Measurements from ENCODE around the gene MS4A2. TPM values are rescaled to one million over a fixed set of nuclear protein-coding genes. Genes with fewer than 3 reads are reported as not detected.
"Not testable (repeated sequence)": the region's sequence is repeated elsewhere in the genome, so short reads cannot be mapped to it uniquely, and the experiment has no call there.

MS4A2 gene
- not detected in 2 replicates for total RNA-seq

DNA sequence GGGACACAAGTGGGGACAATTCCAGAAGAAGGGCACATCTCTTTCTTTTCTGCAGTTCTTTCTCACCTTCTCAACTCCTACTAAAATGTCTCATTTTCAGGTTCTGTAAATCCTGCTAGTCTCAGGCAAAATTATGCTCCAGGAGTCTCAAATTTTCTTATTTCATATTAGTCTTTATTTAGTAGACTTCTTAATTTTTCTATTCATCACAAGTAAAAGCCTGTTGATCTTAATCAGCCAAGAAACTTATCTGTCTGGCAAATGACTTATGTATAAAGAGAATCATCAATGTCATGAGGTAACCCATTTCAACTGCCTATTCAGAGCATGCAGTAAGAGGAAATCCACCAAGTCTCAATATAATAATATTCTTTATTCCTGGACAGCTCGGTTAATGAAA lies at the start of gene MS4A2:
TSS of gene MS4A2 (plus strand) at position 301 of the 400 bp plus-strand sequence. CDS start 102 bp downstream, outside the sequence.
- Mint-ChIP-seq H3K27me3 (peaks cover 20% of the 10 kb centered on the region), H3K4me3 (no peak within 1 kb of the TSS), H3K36me3 (ENCODE audit: low read depth) (no peaks in the 10 kb centered on the region), H3K27ac (no peak within 1 kb of the TSS), H3K4me1 (no peaks in the 10 kb centered on the region), H3K9me3 (no peaks in the 10 kb centered on the region)
- TF ChIP-seq, protein P1, sequence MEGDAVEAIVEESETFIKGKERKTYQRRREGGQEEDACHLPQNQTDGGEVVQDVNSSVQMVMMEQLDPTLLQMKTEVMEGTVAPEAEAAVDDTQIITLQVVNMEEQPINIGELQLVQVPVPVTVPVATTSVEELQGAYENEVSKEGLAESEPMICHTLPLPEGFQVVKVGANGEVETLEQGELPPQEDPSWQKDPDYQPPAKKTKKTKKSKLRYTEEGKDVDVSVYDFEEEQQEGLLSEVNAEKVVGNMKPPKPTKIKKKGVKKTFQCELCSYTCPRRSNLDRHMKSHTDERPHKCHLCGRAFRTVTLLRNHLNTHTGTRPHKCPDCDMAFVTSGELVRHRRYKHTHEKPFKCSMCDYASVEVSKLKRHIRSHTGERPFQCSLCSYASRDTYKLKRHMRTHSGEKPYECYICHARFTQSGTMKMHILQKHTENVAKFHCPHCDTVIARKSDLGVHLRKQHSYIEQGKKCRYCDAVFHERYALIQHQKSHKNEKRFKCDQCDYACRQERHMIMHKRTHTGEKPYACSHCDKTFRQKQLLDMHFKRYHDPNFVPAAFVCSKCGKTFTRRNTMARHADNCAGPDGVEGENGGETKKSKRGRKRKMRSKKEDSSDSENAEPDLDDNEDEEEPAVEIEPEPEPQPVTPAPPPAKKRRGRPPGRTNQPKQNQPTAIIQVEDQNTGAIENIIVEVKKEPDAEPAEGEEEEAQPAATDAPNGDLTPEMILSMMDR (IDR thresholded peaks at IDR 0.05) = no peak
- CTCF ChIA-PET = interaction anchor here (0.5 kb wide), 1 partner anchor 9 kb away, joined by 3 read pairs; no protein-coding TSS in a partner anchor
- POLR2A ChIA-PET = no interaction called here
- DNase-seq (no peak), ATAC-seq (ENCODE audit: low read depth) (no peak)
- intact Hi-C loops (cut with micrococcal nuclease) = no loop called here

DNA sequence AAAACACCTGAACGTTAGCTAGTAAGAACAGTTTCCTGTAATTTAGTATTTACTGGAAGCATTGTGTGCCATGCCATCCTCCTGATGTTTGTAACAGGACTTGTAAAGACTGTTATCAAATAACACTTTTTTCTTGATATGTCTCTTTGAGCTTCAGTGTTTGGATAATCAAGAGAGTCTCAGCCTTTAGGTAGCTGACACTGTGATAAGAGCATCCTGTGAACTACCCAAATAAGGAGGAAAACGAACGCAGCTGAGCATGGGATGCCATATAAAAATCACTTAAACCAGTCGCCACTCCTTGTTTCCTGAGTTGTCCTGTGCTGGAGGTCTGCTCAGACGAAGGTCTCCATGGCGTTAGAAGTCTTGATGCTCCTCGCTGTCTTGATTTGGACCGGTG lies 48.4 kb upstream of the MS4A2 start, which contains the start of gene OOSP2:
TSS of gene OOSP2 (plus strand) at position 301 of the 400 bp plus-strand sequence. CDS start at position 352, 51 bp downstream.
- intact Hi-C loops (cut with micrococcal nuclease) = no loop called here
- Mint-ChIP-seq H3K27ac (no peak within 1 kb of the TSS), H3K36me3 (ENCODE audit: low read depth) (no peaks in the 10 kb centered on the region), H3K27me3 (peaks cover 2% of the 10 kb centered on the region), H3K4me1 (no peaks in the 10 kb centered on the region), H3K9me3 (no peaks in the 10 kb centered on the region), H3K4me3 (no peak within 1 kb of the TSS)
- CTCF ChIA-PET = no interaction called here
- ATAC-seq (ENCODE audit: low read depth) (no peak), DNase-seq (no peak)
- TF ChIP-seq, protein P1 (IDR thresholded peaks at IDR 0.05) = no peak
- POLR2A ChIA-PET = no interaction called here

DNA sequence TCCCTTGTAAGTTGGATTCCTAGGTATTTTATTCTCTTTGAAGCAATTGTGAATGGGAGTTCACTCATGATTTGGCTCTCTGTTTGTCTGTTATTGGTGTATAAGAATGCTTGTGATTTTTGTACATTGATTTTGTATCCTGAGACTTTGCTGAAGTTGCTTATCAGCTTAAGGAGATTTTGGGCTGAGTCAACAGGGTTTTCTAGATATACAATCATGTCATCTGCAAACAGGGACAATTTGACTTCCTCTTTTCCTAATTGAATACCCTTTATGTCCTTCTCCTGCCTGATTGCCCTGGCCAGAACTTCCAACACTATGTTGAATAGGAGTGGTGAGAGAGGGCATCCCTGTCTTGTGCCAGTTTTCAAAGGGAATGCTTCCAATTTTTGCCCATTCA lies 38.0 kb upstream of the MS4A2 start:
- H3K27ac Mint-ChIP-seq; CTCF ChIA-PET; ATAC-seq (ENCODE audit: low read depth); intact Hi-C loops (cut with micrococcal nuclease); H3K4me1 Mint-ChIP-seq; H3K4me3 Mint-ChIP-seq; H3K27me3 Mint-ChIP-seq; DNase-seq; POLR2A ChIA-PET; H3K9me3 Mint-ChIP-seq; H3K36me3 Mint-ChIP-seq (ENCODE audit: low read depth): not testable (repeated sequence)

DNA sequence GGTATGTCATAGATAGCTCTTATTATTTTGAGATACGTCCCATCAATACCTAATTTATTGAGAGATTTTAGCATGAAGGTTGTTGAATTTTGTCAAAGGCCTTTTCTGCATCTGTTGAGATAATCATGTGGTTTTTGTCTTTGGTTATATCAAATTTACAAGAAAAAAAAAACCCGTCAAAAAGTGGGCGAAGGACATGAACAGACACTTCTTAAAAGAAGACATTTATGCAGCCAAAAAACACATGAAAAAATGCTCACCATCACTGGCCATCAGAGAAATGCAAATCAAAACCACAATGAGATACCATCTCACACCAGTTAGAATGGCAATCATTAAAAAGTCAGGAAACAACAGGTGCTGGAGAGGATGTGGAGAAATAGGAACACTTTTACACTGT lies 37.6 kb upstream of the MS4A2 start:
- H3K27ac Mint-ChIP-seq; H3K4me1 Mint-ChIP-seq; H3K4me3 Mint-ChIP-seq; intact Hi-C loops (cut with micrococcal nuclease); ATAC-seq (ENCODE audit: low read depth); H3K27me3 Mint-ChIP-seq; H3K9me3 Mint-ChIP-seq; DNase-seq; H3K36me3 Mint-ChIP-seq (ENCODE audit: low read depth); CTCF ChIA-PET; POLR2A ChIA-PET: not testable (repeated sequence)

DNA sequence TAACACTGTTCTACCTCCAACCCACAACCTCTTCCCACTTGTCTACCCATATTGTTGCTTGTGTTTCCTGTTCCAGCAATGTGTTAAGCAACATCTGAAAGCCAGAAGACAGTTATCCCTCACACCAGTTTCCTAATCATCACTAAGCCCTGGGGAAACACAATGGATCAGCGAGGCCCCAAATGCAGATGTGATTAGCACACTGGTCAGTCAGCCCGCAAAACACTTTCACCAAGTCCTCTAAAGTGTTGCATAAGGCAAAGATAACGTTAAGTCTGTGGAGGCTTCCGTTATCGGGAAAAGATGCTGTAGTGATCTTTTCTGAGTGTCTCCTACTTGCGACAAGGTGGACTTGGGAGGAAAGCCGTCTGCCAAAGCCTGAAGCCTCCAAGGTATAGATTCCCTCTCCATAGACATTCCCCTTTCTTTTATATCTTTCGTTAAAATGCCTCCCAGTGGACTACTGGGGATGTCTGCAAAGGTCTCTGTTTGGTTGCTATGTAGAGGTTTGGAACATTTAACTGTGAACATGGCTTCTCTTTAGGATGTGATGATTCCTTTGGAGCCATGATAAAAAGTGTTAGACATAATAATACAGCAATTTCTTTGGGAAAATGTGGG lies 32.0 kb upstream of the MS4A2 start, which contains the start of gene MS4A3:
TSS of gene MS4A3 (plus strand) at position 317 of the 621 bp plus-strand sequence. CDS start 4,496 bp downstream, outside the sequence.
- POLR2A ChIA-PET = no interaction called here
- ATAC-seq (ENCODE audit: low read depth) = no peak

DNA sequence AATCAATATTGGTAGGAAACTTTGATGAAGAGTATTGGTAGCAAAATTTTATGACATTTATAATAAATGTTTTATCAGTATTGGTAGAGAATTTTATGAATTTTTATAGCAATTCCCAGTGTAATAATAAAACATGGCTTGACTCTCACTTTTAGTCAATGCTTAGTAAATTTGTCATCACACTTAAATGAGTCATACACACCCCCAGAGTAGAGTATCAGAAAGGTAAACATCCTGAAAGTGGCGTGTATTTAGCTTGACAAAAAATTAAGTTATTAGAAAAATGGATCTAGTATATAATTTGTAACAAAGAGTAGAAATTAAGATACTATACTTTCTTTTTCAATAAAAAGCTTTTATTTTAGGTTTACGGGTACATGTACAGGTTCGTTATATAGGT lies 29.4 kb upstream of the MS4A2 start:
- ATAC-seq (ENCODE audit: low read depth) (no peak), DNase-seq (no peak)
- H3K4me3 Mint-ChIP-seq = no peak overlapping the region
- TF ChIP-seq, protein P1 (IDR thresholded peaks at IDR 0.05) = no peak
- CTCF ChIA-PET = no interaction called here
- peaks cover 4% of the 10 kb centered on the region for H3K9me3 Mint-ChIP-seq
- intact Hi-C loops (cut with micrococcal nuclease) = no loop called here
- POLR2A ChIA-PET = interaction anchor here (0.6 kb wide), 1 partner anchor 46 kb away, joined by 7 read pairs; no protein-coding TSS in a partner anchor
- H3K4me1 Mint-ChIP-seq = no peaks in the 10 kb centered on the region
- H3K27me3 Mint-ChIP-seq = peaks cover 7% of the 10 kb centered on the region
- no peaks in the 10 kb centered on the region for H3K36me3 Mint-ChIP-seq (ENCODE audit: low read depth)
- no peak overlapping the region for H3K27ac Mint-ChIP-seq

More for the DNA sequence above, 32.0 kb upstream of the MS4A2 start, which contains the start of gene MS4A3:
- peaks cover 4% of the 10 kb centered on the region for H3K27me3 Mint-ChIP-seq
- CTCF ChIA-PET = no interaction called here
- no peaks in the 10 kb centered on the region for H3K4me1 Mint-ChIP-seq
- H3K4me3 Mint-ChIP-seq = no peak within 1 kb of the TSS
- intact Hi-C loops (cut with micrococcal nuclease) = no loop called here
- H3K36me3 Mint-ChIP-seq (ENCODE audit: low read depth) = no peaks in the 10 kb centered on the region
- DNase-seq = no peak
- H3K9me3 Mint-ChIP-seq = peaks cover 4% of the 10 kb centered on the region
- H3K27ac Mint-ChIP-seq = no peak within 1 kb of the TSS
- TF ChIP-seq, protein P1 (IDR thresholded peaks at IDR 0.05) = no peak
